HepG2 (cell line): ENCODE measurements around the gene SSC5D.

Source experiments
- CBX5 ChIP-seq: sonication (generic); formaldehyde crosslinking; IDR thresholded peaks from 2 replicates; pipeline ENCODE4 v1.4.0; 2020; ENCODE audit warnings: missing genetic modification reagents, borderline replicate concordance
- FOXJ3 ChIP-seq: sonication (generic); formaldehyde crosslinking; IDR thresholded peaks from 2 replicates; pipeline ENCODE4 v1.4.0; 2020; ENCODE audit warnings: missing genetic modification reagents, mild to moderate bottlenecking, borderline replicate concordance
- GABPA ChIP-seq, 2 experiments: IDR thresholded peaks; 2 replicates each; pipeline ENCODE4 v1.6.1; 2011 to 2016; ENCODE audit warnings: low read depth in 2 of 2, low read length in 1 of 2, missing biosample characterization in 1 of 2, missing genetic modification characterization in 1 of 2
- KDM6A ChIP-seq: IDR thresholded peaks from 2 replicates; pipeline ENCODE4 v1.6.1; 2016; ENCODE audit warnings: low read depth
- KLF9 ChIP-seq: IDR thresholded peaks from 2 replicates; pipeline ENCODE4 v1.6.1; 2016; ENCODE audit warnings: low read depth
- MED13 ChIP-seq: sonication (generic); formaldehyde crosslinking; IDR thresholded peaks from 2 replicates; pipeline ENCODE4 v1.5.0; 2020; ENCODE audit warnings: missing genetic modification reagents
- NFIC ChIP-seq: IDR thresholded peaks from 2 replicates; pipeline ENCODE4 v1.6.1; 2012; ENCODE audit warnings: mild to moderate bottlenecking, low read length, inconsistent platforms
- ZBTB42 ChIP-seq: sonication (generic); formaldehyde crosslinking; IDR thresholded peaks from 2 replicates; pipeline ENCODE4 v1.5.0; 2020; ENCODE audit warnings: mild to moderate bottlenecking, missing genetic modification reagents
- ZNF3 ChIP-seq: IDR thresholded peaks from 2 replicates; pipeline ENCODE4 v1.7.0; 2017; ENCODE audit warnings: inconsistent platforms
- TF ChIP-seq, protein P1 (sequence below): sonication (generic); formaldehyde crosslinking; IDR thresholded peaks from 2 replicates; pipeline ENCODE4 v1.5.0; 2020; ENCODE audit warnings: mild to moderate bottlenecking, missing genetic modification reagents, moderate library complexity
- TF ChIP-seq, protein P2 (sequence below): sonication (generic); formaldehyde crosslinking; IDR thresholded peaks from 2 replicates; pipeline ENCODE4 v1.9.0; 2022; ENCODE audit warnings: missing genetic modification reagents, mild to moderate bottlenecking, borderline replicate concordance
- TF ChIP-seq, protein P3 (sequence below), 2 experiments: sonication (generic) in 1 of 2; formaldehyde crosslinking in 1 of 2; IDR thresholded peaks; 2 replicates each; pipeline versions ENCODE4 v1.5.1 to v1.6.1; 2011 to 2020; ENCODE audit warnings: borderline replicate concordance in 1 of 2, low read depth in 1 of 2, low read length in 1 of 2, mild to moderate bottlenecking in 1 of 2, missing genetic modification reagents in 1 of 2, moderate library complexity in 1 of 2
- TF ChIP-seq, protein P4 (sequence below): sonication (generic); formaldehyde crosslinking; IDR thresholded peaks from 2 replicates; pipeline ENCODE4 v1.8.1; 2022; ENCODE audit warnings: low read depth, mild to moderate bottlenecking, missing genetic modification reagents

DNA sequence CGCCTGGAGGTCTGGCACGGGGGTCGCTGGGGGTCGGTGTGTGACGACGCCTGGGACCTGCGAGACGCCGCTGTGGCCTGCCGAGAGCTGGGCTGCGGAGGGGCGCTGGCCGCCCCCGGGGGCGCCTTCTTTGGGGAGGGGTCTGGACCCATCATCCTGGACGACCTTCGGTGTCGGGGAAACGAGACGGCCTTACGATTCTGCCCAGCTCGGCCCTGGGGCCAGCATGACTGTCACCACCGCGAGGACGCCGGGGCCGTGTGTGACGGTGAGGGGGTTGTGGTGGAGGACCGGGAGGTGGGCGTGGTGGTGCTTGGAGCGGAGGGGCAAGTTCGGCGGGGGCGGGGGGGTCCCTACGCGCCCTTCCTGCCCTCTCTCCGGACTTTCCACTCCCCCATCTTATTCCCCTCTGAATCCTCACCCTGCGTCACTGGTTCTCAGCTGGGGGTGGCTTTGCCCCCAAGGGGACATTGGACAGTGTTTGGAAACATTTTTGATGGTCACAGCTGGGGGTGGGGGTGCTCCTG, 5.5 kb downstream of the SSC5D start:
- TF ChIP-seq KLF9 (CRISPR knock-in tag) (no peak), FOXJ3 (CRISPR knock-in tag) (no peak), GABPA (IDR thresholded peaks at IDR 0.05; ENCODE audit: low read depth, low read length) (no peak), GABPA (CRISPR knock-in tag; IDR thresholded peaks at IDR 0.05; ENCODE audit: low read depth) (no peak), ZNF3 (no peak), NFIC (no peak), CBX5 (CRISPR knock-in tag) (no peak), ZBTB42 (no peak), KDM6A (CRISPR knock-in tag) (no peak), MED13 (no peak)
- TF ChIP-seq, protein P1, sequence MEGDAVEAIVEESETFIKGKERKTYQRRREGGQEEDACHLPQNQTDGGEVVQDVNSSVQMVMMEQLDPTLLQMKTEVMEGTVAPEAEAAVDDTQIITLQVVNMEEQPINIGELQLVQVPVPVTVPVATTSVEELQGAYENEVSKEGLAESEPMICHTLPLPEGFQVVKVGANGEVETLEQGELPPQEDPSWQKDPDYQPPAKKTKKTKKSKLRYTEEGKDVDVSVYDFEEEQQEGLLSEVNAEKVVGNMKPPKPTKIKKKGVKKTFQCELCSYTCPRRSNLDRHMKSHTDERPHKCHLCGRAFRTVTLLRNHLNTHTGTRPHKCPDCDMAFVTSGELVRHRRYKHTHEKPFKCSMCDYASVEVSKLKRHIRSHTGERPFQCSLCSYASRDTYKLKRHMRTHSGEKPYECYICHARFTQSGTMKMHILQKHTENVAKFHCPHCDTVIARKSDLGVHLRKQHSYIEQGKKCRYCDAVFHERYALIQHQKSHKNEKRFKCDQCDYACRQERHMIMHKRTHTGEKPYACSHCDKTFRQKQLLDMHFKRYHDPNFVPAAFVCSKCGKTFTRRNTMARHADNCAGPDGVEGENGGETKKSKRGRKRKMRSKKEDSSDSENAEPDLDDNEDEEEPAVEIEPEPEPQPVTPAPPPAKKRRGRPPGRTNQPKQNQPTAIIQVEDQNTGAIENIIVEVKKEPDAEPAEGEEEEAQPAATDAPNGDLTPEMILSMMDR = no peak
- TF ChIP-seq, protein P2, sequence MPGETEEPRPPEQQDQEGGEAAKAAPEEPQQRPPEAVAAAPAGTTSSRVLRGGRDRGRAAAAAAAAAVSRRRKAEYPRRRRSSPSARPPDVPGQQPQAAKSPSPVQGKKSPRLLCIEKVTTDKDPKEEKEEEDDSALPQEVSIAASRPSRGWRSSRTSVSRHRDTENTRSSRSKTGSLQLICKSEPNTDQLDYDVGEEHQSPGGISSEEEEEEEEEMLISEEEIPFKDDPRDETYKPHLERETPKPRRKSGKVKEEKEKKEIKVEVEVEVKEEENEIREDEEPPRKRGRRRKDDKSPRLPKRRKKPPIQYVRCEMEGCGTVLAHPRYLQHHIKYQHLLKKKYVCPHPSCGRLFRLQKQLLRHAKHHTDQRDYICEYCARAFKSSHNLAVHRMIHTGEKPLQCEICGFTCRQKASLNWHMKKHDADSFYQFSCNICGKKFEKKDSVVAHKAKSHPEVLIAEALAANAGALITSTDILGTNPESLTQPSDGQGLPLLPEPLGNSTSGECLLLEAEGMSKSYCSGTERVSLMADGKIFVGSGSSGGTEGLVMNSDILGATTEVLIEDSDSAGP (CRISPR knock-in tag) = no peak
- TF ChIP-seq, protein P3, sequence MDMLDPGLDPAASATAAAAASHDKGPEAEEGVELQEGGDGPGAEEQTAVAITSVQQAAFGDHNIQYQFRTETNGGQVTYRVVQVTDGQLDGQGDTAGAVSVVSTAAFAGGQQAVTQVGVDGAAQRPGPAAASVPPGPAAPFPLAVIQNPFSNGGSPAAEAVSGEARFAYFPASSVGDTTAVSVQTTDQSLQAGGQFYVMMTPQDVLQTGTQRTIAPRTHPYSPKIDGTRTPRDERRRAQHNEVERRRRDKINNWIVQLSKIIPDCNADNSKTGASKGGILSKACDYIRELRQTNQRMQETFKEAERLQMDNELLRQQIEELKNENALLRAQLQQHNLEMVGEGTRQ (IDR thresholded peaks at IDR 0.05; ENCODE audit: low read depth, low read length) = no peak
- TF ChIP-seq, protein P3 (CRISPR knock-in tag; IDR thresholded peaks at IDR 0.05; ENCODE audit: borderline replicate concordance) = no peak
- TF ChIP-seq, protein P4, sequence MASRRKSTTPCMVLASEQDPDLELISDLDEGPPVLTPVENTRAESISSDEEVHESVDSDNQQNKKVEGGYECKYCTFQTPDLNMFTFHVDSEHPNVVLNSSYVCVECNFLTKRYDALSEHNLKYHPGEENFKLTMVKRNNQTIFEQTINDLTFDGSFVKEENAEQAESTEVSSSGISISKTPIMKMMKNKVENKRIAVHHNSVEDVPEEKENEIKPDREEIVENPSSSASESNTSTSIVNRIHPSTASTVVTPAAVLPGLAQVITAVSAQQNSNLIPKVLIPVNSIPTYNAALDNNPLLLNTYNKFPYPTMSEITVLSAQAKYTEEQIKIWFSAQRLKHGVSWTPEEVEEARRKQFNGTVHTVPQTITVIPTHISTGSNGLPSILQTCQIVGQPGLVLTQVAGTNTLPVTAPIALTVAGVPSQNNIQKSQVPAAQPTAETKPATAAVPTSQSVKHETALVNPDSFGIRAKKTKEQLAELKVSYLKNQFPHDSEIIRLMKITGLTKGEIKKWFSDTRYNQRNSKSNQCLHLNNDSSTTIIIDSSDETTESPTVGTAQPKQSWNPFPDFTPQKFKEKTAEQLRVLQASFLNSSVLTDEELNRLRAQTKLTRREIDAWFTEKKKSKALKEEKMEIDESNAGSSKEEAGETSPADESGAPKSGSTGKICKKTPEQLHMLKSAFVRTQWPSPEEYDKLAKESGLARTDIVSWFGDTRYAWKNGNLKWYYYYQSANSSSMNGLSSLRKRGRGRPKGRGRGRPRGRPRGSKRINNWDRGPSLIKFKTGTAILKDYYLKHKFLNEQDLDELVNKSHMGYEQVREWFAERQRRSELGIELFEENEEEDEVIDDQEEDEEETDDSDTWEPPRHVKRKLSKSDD = no peak
